Muscle layer of duodenum (tissue), 2 donors: ENCODE results near the gene FBXO24.

Experiments
- H3K27ac ChIP-seq: one replicate; pipeline ENCODE4 v1.7.0; 2013; ENCODE audit warnings: mild to moderate bottlenecking, low read length
- H3K27me3 ChIP-seq: one replicate; pipeline ENCODE4 v1.7.0; 2013; ENCODE audit warnings: low read depth, mild to moderate bottlenecking, control low read depth, low read length
- H3K36me3 ChIP-seq, 2 donors: one replicate each; pipeline ENCODE4 v1.7.0; 2013; ENCODE audit warnings: low read length in 2 of 2, control low read depth in 1 of 2, mild to moderate bottlenecking in 1 of 2; ENCODE audit not compliant: insufficient read depth in 2 of 2, control insufficient read depth in 1 of 2
- H3K4me1 ChIP-seq, 2 donors: one replicate each; pipeline ENCODE4 v1.7.0; 2013; ENCODE audit warnings: low read length in 2 of 2, mild to moderate bottlenecking in 2 of 2, control low read depth in 1 of 2, moderate library complexity in 1 of 2; ENCODE audit not compliant: insufficient read depth in 2 of 2, control insufficient read depth in 1 of 2
- H3K4me3 ChIP-seq, 2 donors: one replicate each; pipeline ENCODE4 v1.7.0; 2013; ENCODE audit warnings: low read length in 2 of 2, low read depth in 1 of 2, mild to moderate bottlenecking in 1 of 2
- H3K9me3 ChIP-seq, 2 donors: one replicate each; pipeline ENCODE4 v1.7.0; 2013; ENCODE audit warnings: low read length in 2 of 2, control low read depth in 1 of 2, mild to moderate bottlenecking in 1 of 2; ENCODE audit not compliant: control insufficient read depth in 1 of 2
- donor health status: healthy.

The FBXO24 gene

GRCh38 chr7:100632951-100633717, 47.0 kb downstream of the FBXO24 start:
- Histone ChIP-seq H3K4me1 (peaks cover 0 to 8% of the 10 kb centered on the region in 2 donors), H3K9me3 (no peaks in the 10 kb centered on the region), H3K27me3 (no peaks in the 10 kb centered on the region), H3K4me3 (peak overlapping the region; percentile 26 to 61), H3K36me3 (no peaks in the 10 kb centered on the region), H3K27ac (no peak overlapping the region)

DNA sequence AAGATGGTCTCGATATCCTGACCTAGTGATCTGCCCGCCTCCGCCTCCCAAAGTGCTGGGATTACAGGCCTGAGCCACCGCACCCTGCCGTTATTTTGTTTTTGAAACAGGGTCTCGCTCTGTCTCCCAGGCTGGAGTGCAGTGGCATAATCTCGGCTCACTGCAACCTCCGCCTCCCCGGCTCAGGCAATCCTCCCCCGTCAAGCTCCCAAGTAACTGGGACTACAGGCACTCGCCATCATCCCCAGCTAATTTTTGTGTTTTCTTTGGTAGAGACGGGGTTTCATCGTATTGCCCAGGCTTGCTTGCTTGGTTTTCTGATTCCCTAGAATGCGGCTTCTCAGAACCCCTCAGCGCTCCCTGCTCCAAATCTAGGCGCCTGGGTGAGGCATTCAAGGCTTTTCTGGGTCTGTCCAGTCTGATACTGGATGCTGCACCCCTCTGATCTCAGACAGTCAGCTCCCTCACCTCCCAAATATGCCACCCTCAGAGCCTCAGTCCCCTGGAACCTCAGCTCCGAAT, 53.9 kb downstream of the FBXO24 start:
- Histone ChIP-seq H3K4me1 (no peaks in the 10 kb centered on the region), H3K36me3 (no peaks in the 10 kb centered on the region), H3K9me3 (no peaks in the 10 kb centered on the region), H3K27me3 (no peaks in the 10 kb centered on the region), H3K4me3 (no peak overlapping the region), H3K27ac (no peak overlapping the region)

DNA sequence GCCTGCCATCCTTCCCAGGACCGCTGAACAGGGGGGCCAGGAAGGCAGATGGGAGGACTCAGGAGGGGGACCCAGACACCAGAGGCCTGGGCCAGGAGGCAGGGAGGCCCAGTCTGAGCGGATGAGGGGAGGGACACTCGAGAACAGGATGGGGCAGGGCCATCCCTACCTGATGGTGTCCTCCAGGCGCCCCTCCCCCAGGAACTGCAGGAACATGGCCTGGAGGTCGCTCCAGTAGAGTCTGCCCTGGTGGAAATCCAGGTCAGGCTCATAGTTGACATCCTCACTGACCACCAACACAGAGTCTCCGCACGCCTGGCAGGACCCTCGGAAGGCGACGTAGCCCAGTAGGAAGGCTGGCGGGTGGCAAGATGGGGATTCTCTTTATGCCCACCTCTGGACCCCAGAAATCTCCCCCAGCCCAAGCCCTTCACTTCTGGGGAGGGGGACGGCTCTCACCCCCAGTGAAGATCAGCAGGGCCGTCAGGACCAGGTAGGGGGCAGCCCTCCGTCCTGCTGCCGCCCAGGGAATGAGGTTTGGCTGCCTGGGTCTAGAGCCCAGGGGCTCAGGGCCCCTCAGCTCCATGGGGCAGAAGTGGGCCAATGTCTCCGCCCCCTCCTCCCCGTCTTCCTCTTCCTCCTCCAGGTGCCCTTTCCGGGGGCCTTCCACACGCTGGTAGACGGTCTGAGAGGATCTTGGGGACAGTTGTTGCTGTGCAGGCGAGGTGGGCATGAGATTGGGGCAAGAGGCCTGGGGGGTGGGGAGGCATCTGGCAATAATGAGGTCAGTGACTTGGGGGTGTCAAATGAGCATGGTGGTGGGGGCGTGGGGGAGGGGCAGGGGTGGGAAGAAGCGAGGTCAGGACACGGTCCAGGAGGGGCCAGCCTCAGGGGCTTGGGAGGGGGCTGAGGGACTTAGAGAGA, 54.7 kb downstream of the FBXO24 start:
- H3K4me3 ChIP-seq = no peak overlapping the region
- H3K36me3 ChIP-seq = no peaks in the 10 kb centered on the region
- no peak overlapping the region for H3K27ac ChIP-seq
- no peaks in the 10 kb centered on the region for H3K27me3 ChIP-seq
- H3K9me3 ChIP-seq = no peaks in the 10 kb centered on the region
- H3K4me1 ChIP-seq = no peaks in the 10 kb centered on the region

DNA sequence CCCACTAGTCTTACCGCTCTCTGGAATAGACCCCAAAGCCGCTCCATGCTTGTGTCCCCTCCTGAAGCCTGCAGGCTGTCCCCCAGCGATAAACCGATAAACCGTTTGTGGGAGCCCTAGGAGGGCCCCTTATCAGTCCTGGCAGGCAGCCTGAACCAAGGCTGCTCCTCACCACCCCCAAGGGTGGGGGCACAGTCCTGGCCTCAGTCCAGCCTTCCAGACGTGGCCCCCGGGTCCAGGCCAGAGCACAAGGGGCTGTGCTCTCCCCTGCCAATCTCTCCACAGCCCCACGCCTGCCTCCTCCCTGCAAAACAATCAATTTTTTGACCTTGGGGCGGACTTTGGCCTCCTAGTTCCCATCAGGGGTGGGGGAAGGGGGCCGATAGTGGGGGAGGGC, 55.3 kb downstream of the FBXO24 start, which contains the start of gene TFR2:
TSS of gene TFR2 (minus strand) at position 90 of the 397 bp plus-strand sequence. CDS start at position 47, 43 bp downstream.
- no peaks in the 10 kb centered on the region for H3K9me3 ChIP-seq
- H3K27me3 ChIP-seq = no peaks in the 10 kb centered on the region

DNA sequence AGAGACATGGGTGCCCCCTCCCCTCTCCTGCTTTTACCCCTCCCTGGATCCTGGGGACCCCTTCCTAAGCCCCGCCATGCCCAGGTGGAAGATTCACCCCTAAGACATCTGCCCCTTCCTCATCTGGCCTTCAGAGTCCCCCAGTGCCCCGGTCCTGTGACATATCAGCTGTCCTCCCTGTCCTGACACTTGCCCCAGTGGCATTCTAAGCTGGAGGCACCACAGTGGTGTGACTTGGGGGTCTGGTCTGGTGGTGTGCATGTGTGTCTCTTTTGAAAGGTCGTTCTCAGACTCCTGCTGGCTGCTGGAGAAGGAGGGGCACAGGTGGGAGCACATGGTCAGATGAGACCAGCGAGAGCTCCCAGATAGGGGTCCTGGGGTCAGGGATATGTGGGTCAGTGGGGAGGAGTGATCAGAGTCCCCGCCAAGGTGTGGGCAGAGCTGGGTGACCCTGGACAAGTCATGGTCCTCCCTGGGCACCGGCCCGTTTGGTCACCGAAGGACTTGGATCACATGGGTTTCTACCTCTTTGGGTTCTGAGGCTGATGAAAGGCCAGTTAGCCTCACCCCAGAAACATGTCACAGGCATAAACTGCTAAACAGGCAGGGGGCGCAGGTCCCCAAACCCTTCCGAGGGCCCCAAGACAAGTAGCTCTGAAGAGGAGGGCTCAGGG, 55.9 kb downstream of the FBXO24 start:
- no peaks in the 10 kb centered on the region for H3K36me3 ChIP-seq
- no peaks in the 10 kb centered on the region for H3K27me3 ChIP-seq
- no peaks in the 10 kb centered on the region for H3K4me1 ChIP-seq
- H3K27ac ChIP-seq = no peak overlapping the region
- no peak overlapping the region for H3K4me3 ChIP-seq
- no peaks in the 10 kb centered on the region for H3K9me3 ChIP-seq

More for the DNA sequence above, 55.3 kb downstream of the FBXO24 start, which contains the start of gene TFR2:
- Histone ChIP-seq H3K36me3 (no peaks in the 10 kb centered on the region), H3K27ac (no peak within 1 kb of the TSS), H3K4me1 (no peaks in the 10 kb centered on the region), H3K4me3 (no peak within 1 kb of the TSS)

DNA sequence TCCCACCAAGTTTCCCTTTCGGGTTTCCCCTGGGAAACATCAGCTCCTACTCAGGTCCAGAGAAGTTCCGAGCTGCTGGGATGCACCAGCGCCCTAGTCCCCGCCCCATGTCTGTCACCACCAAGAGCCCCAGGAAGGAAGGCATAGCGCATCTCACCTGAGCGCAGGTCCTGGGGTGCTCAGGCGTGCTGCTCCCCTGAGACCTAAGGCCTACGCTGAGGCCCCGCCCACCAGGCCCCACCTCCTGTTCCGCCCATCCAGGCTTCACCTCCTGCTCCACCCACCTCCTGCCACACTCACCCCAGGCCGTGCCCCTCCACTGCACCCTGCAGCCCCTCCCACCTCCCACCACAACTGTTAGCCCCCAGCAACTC, 56.4 kb downstream of the FBXO24 start:
- Histone ChIP-seq H3K27me3 (no peaks in the 10 kb centered on the region), H3K4me3 (no peak overlapping the region), H3K36me3 (no peaks in the 10 kb centered on the region), H3K4me1 (no peaks in the 10 kb centered on the region), H3K27ac (no peak overlapping the region), H3K9me3 (no peaks in the 10 kb centered on the region)

DNA sequence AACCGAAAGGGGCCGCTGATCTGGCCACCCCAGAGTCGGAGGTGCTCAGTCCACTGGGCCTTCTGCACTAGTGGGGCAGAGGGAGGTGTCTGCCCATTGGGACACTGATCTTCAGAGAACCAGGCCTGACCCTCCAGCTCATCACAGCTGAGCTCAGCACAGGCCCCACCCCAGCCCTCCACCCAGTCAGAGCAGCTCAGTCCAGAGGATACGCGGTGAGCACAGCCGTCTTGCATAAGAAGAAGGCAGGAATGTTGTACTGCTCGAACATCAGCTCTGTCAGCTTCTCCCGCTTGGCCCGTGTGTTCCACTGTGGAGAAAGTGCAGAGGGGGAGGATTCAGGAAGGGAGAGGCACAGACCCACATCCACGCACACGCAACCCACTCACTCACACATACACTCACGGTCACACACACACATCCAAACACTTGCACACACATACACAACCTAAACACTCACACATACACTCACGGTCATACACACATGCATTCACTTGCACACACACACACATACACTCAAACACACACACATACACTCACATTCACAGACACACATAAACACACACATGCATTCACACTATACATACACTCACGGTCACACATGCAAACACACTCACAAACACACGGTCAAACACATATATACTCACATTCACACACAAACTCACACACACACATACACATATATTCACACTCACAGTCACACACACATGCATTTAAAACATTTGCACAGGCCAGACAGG, 63.9 kb downstream of the FBXO24 start:
- Histone ChIP-seq H3K4me3 (no peak overlapping the region), H3K36me3 (no peaks in the 10 kb centered on the region), H3K27ac (no peak overlapping the region), H3K9me3 (no peaks in the 10 kb centered on the region), H3K27me3 (peaks cover 13% of the 10 kb centered on the region), H3K4me1 (no peaks in the 10 kb centered on the region)
